Measurements from ENCODE around the gene PRUNE2. TPM values are rescaled to one million over a fixed set of nuclear protein-coding genes. Genes with fewer than 3 reads are reported as not detected.
"Not testable (repeated sequence)": the region's sequence is repeated elsewhere in the genome, so short reads cannot be mapped to it uniquely, and the experiment has no call there.

PRUNE2 gene
- polyA plus RNA-seq, 4 donors: 5.3 to 16.7 (median 10.7) TPM

DNA sequence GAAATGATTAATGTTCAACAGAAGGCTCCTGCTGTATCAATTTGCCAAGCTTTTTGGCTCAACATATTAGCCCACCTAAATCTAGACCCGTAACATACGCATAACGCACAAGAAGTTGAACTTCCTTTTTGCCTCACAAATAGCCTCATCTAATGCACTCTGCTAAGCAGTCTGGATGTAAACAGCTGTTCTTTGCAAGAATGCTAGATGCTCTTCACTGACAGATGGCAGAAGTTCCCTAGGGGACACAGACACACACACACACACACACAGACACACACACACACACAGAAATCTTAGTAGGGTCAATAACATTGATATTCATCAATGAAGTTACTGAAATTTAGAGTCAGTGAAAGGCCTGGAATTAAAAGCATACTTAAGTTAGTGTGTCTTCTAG, 154.9 kb downstream of the PRUNE2 start:
- no peak for DNase-seq (ENCODE audit: low read depth in 4 of 4, low spot score in 3 of 4)

DNA sequence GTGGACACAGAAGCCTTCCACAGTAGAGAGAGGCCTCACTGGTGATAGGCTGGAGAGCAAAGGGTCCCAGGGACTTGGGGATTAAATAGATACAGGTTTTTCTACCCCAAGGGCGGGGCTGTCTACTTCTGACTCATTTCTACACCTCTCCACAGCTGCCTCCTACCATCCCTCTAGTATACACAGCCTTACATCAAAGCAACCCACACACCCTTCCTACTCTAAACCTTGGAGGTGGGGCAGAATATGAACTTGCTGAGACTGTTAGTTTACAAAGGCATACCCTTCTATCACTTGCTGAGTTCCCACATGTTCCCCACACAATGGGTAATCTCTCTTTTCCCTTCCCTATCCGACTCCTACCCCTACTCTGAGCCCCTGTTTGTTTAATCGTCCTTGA, 161.6 kb downstream of the PRUNE2 start:
- DNase-seq (ENCODE audit: low read depth in 4 of 4, low spot score in 3 of 4): no peak

DNA sequence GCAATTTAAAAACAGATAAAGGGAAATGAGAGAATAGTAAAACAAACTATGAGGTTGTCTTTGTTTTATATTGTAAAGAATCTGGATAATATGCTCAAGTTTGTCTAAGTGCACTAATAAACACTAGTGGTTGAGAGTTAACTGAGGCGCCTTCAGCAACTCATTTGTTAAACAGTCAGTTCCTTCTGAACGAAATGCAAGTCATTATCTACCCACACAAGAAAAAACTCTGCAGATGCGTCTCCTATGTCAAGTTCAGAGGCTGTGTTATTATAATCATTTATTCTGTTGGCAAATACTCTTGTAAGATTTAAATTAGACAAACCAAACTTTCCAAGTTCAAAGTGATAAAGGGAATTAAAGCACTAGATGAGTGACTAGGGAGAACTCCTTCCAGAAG, 162.0 kb downstream of the PRUNE2 start:
- no peak for DNase-seq (ENCODE audit: low read depth in 4 of 4, low spot score in 3 of 4)

DNA sequence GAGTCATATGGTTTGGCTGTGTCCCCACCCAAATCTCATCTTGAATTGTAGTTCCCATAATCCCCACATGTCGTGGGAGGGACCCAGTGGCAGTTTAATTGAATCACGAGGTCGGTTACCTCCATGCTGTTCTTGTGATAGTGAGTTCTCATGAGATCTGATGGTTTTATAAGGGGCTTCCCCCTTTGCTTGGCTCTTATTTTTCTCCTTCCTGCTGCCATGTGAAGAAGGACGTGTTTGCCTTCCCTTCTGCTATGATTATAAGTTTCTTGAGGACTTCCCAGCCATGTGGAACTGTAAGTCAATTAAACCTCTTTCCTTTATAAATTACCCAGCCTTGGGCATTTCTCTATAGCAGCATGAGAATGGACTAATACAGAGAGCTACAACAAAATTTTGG, 163.0 kb downstream of the PRUNE2 start:
- DNase-seq (ENCODE audit: low read depth in 4 of 4, low spot score in 3 of 4): not testable (repeated sequence)

DNA sequence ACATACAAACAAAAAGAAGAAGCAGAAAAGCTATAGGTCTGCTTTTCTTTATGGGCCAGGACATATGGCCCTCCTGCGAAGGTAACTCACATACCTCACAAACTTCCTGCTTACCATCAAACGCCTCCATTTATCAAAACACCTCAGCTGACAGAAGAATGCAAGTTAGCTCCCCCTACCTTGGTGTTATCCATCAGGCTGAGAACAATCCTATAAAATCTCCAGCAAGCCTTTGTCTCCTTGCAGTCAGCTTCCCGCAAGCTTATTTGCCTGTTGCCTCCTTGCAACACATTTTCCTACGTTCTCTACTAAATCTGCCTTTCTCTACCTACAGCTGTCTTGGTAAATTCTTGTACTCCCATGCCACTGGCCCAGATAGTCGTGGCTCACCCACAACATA, 164.4 kb downstream of the PRUNE2 start:
- no peak for DNase-seq (ENCODE audit: low read depth in 4 of 4, low spot score in 3 of 4)

DNA sequence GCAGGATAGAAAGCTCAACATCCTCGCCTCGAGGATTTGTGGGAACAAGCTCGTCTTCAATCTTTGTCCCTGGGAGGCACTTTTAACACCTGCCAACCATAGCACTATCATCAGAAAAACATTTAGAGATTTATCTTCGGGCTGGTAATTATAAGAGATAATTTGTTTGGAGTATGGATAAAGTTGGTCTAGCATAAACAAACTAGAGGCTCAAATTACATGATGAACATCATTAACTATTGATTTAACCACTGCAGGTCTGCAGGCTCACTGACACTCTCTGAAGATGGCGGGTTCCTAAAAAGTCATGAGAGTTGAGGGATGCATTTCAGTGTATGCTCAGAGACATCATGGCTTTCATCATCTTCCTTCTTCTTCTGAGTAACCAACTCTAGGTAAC, 167.5 kb downstream of the PRUNE2 start:
- no peak for DNase-seq (ENCODE audit: low read depth in 4 of 4, low spot score in 3 of 4)

DNA sequence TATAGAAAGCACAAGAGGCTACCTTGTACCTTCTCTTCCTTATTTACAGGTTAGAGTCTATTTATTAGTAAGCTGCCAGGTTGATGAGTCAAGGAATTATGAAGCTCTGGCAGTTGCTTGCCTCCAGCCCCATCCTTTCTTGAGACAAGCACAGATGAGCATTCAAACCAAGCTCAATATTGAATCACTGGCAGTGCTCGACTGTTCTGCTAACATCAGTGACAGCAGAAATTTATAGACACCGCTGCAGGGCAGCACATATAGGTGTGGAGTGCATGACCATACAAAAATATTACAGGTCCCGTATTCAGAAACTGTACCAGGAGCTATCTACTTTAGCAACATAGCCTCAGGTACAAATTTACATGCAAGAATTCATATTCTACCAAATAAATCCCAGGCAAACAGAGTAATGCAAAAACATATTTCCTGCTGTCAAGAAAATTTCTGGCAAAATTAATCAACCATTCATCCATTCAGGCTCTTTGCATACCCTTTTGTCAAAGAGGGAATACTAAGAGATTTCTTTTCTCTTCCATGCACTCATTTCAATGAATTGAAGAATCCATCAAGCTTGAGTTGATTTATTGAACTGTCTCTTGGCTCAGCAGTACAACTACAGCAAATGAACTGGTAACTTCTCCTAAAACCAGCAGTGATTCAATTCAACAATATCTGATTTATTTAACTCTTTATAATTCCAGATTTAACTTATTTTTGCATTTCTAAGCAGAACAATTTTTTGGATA, 168.6 kb downstream of the PRUNE2 start:
- DNase-seq (ENCODE audit: low read depth in 4 of 4, low spot score in 3 of 4): no peak

DNA sequence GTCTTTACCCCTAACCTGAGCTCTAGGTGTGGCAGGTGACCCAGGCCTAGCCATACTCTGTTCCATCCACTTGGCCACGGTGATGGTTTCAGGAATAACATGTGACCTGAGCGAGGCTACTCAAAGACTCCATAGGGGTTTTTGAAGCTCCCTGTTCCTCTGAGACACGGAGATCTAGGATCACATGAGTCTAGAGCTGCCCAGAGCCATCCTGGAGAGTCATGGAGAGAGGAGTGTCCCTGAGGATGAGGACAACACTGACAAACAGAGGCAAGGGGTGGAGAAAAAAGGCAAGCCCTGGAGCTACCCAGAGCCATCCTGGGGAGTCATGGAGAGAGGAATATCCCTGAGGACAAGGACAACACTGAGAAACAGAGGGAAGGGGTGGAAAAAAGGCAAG, 171.2 kb downstream of the PRUNE2 start:
- DNase-seq (ENCODE audit: low read depth in 4 of 4, low spot score in 3 of 4): no peak

DNA sequence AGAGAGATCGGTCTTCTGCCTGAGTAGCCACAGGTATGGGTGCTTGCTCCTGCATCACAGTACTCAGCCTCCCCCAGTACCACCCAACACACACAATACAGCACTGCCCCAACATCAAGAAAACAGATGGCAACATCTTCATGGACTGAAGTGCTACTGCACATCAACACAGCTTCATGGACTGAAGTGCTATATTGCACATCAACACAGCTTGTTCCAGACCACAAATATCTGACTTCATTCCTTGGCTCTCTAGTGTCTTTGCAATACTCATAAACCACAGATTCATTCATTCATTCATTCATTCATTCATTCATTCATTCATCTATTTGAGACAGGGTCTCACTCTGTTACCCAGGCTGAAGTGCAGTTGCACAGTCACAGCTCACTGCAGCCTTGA, 172.8 kb downstream of the PRUNE2 start:
- no peak for DNase-seq (ENCODE audit: low read depth in 4 of 4, low spot score in 3 of 4)

DNA sequence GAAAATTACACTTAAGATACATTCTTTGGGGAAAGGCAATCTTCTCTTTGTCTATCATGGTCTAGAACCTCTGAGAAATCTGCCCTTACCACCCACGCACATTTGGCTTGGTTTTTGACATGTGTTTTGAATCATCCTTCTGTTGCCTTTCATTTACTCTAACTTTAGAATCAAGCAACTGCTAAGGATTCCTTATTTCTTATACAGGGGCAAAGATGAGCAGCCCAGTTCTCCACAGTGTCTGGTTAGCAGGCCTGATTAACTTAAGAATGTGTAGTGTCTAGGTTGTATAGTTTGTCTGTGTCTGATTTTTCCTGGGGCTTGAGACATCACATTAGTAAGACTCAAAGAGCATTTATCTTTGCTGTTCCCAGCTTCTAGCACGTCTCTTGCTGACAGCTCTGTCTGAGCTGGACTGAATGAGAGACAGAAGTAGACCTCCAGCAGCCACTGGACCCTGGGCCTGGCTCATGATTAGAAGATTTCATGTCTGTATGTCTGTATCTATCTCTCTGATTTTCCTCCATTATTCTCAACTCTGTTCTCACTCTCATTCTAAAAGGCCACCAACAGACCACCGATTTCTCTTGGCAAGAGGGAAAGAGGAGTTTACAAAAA, 173.5 kb downstream of the PRUNE2 start:
- DNase-seq (ENCODE audit: low read depth in 4 of 4, low spot score in 3 of 4): no peak

DNA sequence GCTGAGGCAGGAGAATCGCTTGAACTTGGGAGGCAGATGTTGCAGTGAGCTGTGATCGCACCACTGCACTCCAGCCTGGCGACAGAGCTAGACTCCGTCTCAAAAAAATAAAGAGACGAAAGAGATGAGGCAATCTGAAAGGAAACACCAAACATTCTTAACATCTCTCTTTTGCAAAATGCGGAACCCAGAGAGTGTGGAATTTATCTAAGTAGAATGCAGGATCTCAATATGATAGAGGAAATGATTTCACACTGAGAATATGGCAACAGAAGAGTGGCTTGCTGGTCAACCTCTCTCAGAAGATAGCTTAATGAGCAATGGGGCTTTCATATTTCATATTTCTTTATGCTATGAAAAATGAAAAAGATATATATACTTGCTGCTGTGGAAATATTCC, 175.1 kb downstream of the PRUNE2 start:
- no peak for DNase-seq (ENCODE audit: low read depth in 4 of 4, low spot score in 3 of 4)

DNA sequence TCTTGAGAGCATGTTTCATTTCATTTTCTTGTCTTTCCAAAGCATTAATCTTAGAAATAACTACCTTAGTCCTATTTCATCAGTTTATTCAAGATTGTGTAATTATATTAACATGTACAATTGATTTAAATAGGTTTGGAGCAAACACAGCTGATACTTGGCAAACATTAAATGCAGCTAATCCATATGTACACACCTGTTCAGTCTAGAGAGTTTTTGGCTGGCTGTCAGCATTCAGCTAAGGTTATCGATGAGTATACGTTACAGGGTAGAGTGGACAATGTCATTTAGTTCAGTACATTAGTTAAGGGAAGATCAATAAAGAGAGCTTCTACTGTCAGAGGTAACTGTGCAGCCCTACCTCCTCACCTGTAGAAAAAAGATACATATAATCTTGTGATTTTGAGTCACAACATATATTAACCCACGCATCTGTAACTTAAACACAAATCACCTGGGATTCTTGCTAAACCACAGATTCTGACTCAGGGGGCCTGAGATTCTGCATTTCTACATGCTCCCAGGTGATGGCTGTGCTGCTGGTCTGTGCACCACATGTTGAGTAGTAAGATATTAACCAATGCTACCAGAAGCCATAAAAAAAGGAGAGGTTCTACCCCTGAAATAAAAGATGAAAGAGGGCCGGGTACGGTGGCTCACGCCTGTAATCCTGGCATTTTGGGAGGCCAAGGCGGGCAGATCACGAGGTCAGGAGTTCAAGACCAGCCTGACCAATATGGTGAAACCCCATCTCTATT, 175.8 kb downstream of the PRUNE2 start:
- no peak for DNase-seq (ENCODE audit: low read depth in 4 of 4, low spot score in 3 of 4)

DNA sequence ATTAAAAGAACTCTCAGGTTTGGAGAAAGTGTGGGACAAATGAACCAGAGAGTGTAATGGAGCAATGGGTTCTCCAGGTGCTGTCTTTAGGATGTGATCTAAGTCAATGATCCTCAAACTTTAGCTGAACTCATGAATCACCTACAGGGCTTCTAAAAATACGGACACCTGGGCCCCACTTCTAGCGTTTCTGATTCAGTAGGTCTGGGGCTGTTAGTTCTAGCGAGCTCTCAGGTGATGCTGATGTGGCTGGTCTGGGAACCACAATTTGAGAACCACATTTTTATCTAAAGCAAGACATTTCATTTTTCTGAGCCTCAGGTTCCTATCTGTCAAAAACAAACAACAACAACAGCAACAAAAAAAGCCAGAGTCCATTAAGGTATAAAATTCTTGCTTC, 176.8 kb downstream of the PRUNE2 start:
- DNase-seq (ENCODE audit: low read depth in 4 of 4, low spot score in 3 of 4): no peak

DNA sequence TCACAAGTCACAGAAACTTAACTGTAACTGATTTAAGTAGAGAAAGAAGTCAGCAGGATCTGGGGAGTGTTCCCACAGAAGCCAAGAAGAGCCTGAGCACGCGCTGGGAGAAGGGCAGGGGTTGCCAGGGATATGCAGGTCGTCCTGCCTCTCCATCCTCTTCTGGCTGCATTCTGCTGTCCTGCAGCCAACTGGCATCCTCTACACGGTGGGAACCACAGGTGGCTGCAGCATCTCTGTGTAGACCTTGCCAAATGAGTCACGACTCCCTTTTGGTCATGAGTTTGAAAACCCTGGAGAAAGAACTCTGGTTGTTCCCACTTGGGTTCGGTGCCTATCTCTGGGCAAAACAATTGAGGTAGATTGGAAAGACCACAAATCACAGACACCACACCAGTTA, 180.0 kb downstream of the PRUNE2 start:
- DNase-seq (ENCODE audit: low read depth in 4 of 4, low spot score in 3 of 4): no peak

DNA sequence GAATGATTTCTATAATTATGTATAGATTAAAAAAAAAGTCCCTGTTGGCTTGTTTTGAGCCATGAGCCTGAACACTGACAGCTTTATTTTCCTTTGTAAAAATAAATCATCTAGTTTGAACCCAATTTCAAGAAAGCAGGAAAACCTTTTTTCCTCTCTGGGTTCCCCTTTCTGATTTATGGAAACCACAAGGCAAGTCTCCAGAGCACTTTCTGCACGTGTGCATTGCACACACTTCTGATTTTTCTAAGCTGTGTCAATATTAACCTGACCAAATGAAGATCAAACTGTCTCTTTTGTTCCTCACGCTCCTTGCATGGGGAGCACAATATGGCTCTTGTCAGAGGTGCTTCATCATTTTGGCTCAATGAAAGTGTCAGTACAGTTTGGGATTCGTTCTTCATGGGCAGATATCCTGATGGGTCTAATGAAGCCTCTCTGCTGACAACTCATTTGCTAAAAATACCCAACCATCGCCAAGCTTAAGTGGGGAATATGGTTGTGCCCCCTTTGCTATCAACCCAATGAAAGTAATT, 180.8 kb downstream of the PRUNE2 start:
- DNase-seq (ENCODE audit: low read depth in 4 of 4, low spot score in 3 of 4): no peak

DNA sequence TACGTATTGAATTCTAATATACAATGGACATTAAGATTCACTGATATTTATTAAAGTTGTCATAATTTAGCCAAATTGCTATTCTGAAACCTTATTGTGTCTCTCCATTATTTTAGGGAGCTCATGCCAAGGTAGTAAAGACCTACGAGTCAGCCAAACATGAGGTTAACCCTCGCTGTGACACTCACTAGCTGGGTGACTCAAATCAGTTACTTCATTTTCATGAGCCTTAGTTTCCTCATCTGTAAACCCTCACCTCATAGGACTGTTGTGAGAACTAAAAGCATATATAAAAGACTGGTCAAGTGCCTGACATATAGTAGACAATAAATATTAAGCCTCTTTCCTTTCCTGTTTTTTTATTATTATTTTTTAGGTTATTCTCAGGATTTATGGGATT, 185.7 kb downstream of the PRUNE2 start:
- no peak for DNase-seq (ENCODE audit: low read depth in 4 of 4, low spot score in 3 of 4)

DNA sequence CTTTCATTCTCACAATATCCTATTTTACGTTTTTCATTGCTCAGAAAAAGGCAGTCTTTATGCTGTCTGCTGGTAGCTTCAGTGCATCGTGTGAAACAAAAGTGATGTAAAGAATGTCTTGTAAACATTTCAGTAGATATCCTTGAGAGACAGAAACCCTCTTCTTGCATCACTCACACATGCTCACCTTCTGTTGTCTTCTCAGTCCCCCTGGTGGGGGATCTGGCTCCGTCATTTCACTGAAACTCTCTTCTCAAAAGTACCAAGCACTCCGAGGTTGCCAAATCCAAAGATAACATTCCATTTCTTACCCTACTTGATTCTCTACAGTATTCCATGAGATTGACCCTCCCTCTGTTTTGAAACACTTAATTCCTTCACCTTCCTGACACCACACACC, 187.7 kb downstream of the PRUNE2 start:
- DNase-seq (ENCODE audit: low read depth in 4 of 4, low spot score in 3 of 4): no peak

DNA sequence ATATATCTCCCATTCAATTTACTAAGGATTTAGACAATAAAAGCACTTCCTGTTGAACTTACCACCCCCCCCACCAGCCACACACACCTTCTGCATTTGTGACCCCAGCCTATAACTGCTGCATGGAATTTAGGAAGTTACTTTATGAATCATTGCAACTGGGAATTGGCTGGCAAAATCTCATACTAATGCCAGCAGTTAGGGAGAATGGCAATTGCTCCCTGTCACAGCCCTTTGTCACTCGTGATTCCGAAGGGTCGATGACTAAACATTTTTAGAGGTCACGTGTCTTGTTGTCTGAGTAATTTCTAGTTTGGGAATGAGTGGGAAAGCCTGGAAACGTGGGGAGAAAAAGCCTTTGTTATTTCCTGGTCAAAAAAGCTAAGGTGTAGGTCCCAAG, 188.3 kb downstream of the PRUNE2 start:
- no peak for DNase-seq (ENCODE audit: low read depth in 4 of 4, low spot score in 3 of 4)

DNA sequence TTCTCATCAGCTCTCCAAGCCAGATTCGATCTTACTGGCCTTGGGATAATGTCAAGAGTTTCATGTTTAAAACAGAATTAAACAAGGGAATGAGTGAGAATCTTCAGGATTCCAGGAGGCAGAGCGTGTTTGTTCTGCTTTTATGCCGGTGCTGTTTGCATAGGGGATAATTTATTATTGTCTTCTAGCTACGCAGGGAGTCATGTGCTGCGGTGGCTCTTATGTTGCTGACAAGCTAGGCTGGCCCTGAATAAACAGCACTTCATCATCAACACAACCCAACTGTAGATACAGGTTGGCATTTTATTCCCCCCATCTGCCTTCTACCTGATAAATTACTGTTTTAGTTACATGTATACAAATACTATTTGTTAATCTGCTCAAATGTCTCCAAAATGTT, 188.7 kb downstream of the PRUNE2 start:
- no peak for DNase-seq (ENCODE audit: low read depth in 4 of 4, low spot score in 3 of 4)

DNA sequence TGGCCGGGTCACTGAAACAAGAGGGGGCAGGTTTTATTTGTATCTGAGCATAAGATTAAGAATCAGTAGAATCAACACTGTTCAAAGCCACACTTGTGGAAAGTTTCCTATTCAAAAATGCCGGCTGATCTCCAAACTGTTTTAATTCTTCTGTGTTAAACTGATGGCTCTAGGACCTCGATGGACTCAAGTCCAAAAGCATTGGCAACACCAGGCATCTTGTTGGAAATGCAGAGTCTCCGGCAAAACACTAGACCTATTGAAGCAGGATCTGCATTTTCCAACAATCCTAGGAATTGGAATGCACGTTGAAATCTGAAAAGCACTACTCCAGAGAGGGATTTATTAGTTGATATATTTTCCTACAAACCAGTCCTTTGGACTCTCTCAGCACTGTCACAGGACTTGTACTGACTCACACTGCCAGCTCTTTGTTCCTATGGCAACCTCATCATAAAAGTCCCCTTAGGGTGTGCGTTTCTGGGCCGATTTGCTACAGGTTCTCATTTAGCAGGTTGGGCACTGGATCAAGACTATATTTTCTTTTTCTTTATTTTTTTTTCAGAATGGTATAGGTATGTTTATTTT, 189.7 kb downstream of the PRUNE2 start:
- no peak for DNase-seq (ENCODE audit: low read depth in 4 of 4, low spot score in 3 of 4)

DNA sequence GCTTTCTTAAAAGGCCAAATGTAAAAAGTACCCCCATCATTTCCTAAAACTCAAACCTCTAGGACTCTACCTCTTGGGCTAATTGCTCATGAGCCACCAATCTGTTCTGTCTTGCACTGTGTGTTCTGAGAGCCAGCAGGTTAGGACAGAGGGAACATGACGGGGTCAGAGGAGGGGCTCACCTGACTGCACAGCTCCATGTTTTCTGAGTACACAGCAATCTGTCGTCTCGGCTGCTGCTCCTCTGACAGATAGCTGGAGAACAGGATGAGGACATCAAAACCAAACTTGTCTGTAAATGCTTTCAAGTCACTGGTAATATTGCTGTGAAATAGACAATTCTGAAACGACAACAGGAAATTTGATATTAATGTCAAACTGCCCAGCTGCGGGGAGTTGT, 192.5 kb downstream of the PRUNE2 start:
- DNase-seq (ENCODE audit: low read depth in 4 of 4, low spot score in 3 of 4): no peak

All from left renal pelvis (tissue), 4 donors.